HG02852 (cell line): ENCODE results near the gene STK26.
"Not testable (repeated sequence)": the region's sequence is repeated elsewhere in the genome, so short reads cannot be mapped to it uniquely, and the experiment has no call there.

Source experiments
- ATAC-seq: cut with Tn5 transposase; IDR thresholded peaks from one replicate; pipeline ENCODE4 v1.9.1; 2021; ENCODE audit warnings: mild to moderate bottlenecking, moderate library complexity; ENCODE audit not compliant: unreplicated experiment

STK26 gene

GRCh38 chrX:132022967-132023895 lies at the start of gene STK26:
Gene STK26 (plus strand): TSS chrX:132023302. CDS start chrX:132023618, 316 bp downstream.
- ATAC-seq = peak; percentile 75

DNA sequence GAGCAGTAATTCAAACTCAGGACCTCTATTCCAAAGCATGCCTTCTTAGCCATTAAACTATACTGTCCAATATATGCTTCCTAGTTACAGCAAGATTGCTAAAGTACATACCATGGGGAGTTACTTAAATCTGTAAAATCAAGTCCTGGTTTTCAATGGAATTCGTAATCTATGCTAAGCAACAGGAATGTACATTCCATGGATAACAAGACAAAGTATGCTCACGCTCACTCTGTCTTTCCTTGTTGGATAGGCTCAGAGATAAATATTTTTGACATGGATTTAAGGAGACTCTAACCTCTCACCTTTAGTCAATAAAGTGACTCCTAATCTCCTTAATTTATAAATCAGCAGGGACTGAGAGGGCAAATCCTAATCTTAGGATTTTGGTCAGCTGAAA lies 47.3 kb upstream of the STK26 start:
- ATAC-seq = no peak

GRCh38 chrX:131977619-131978018 lies 45.5 kb upstream of the STK26 start:
- ATAC-seq = no peak

- ATAC-seq = no peak
These were observed 44.0 kb upstream of the STK26 start for GRCh38 chrX:131979116-131979515.

GRCh38 chrX:131985526-131986049 lies 37.5 kb upstream of the STK26 start:
- ATAC-seq = no peak

GRCh38 chrX:131987252-131987651 lies 35.9 kb upstream of the STK26 start:
- peak; percentile 99 for ATAC-seq

- ATAC-seq = no peak
These were observed 34.9 kb upstream of the STK26 start for GRCh38 chrX:131988236-131988635.

DNA sequence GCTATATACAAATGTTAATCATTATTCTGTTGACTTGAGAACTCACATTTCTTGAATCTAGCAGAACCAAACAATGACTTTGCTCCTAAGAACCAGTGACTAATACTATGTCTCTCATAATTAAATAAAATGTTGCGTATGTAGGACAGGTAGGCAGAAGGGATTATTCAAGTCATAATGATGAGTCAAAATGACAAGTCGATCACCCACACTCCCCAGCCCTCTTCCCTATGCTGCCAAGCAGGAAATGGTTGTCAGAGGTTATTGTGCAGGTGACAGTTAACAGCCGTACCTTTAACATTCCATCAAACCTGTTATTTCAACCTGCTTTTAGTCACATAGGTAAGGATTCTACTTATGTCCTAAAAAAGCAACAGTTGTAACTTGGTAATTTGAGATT lies 22.0 kb upstream of the STK26 start:
- no peak for ATAC-seq

DNA sequence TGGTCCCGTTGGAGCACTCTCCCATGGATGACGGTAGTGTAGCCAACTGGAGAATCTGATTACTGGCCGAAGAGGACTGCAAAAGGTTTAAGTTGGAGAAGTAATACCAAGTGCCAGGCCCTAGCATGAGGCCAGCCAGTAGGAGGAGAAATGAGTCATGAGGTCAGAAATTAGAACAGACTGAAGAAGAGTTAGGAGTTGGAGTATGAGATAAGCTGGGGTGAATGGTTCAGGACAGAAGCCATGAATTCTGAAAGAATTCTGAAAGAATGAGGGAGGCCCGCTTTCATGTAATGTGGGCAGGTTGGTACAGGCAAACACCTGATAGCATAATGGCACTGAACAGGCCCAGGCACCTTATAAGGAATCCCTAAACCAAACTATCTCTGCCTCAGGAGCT lies 18.4 kb upstream of the STK26 start:
- ATAC-seq = no peak

GRCh38 chrX:132009350-132009749 lies 13.8 kb upstream of the STK26 start:
- ATAC-seq = no peak

DNA sequence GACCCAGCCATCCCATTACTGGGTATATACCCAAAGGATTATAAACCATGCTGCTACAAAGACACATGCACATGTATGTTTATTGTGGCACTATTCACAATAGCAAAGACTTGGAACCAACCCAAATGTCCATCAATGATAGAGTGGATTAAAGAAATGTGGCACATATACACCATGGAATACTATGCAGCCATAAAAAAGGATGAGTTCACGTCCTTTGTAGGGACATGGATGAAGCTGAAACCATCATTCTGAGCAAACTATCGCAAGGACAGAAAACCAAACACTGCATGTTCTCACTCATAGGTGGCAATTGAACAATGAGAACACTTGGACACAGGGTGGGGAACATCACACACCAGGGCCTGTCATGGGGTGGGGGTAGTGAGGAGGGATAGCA lies 12.9 kb upstream of the STK26 start:
- ATAC-seq = not testable (repeated sequence)

DNA sequence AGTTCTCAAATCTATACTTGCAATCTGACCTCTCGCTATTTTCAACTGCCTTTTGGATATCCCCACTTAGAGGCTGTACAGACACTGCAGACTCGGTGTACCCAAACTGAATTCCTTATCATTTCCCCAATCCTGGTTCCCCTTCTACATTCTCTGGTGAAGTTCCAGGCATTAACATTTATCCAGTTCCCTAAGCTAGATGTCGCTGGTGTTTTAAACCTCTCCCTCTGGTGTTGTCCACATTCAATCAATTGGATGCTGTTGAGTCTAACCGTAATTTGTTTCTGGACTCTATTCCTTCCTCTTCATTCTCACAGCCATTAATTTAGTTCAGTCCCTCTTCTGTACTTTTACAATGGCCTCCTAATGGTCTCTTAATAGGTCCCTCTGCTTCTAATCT lies 7.2 kb upstream of the STK26 start:
- ATAC-seq = no peak

GRCh38 chrX:132016628-132017430 lies 6.3 kb upstream of the STK26 start:
- ATAC-seq = no peak

DNA sequence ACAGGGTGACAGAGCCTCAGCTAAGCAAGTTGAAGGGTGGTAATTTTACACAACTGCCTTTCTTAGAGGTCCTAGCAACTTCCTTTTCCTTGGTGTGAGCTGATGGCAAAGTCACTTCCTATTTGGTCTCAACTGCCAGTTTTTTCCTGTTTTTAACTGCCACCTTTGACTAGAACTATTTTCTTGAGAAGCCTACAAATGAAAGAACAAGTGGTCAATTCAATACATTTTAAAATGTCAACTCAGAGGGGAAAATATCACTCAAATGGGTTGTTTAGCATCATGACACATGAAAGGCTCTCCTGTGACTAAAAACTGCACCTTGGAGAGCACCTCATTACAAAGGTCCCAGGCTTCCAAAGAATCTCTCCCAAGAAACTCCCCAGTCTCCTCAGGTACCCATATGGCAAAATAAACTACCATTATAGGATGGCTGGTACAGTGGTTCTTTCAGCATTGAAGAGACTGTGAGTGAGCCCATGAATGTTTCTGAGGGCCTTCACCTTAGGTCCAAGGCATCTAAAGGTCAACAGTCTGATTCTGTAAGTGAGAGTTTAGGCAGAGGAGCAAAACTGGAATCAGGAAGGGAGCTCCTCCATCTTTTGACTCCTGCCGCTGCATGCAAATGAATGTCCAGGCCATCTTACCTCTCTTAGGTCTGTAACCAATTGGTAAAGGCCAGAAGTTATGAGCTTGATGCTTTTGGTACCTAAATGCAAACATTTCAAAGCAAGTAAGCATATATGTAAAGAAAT lies 5.5 kb upstream of the STK26 start:
- ATAC-seq = no peak

DNA sequence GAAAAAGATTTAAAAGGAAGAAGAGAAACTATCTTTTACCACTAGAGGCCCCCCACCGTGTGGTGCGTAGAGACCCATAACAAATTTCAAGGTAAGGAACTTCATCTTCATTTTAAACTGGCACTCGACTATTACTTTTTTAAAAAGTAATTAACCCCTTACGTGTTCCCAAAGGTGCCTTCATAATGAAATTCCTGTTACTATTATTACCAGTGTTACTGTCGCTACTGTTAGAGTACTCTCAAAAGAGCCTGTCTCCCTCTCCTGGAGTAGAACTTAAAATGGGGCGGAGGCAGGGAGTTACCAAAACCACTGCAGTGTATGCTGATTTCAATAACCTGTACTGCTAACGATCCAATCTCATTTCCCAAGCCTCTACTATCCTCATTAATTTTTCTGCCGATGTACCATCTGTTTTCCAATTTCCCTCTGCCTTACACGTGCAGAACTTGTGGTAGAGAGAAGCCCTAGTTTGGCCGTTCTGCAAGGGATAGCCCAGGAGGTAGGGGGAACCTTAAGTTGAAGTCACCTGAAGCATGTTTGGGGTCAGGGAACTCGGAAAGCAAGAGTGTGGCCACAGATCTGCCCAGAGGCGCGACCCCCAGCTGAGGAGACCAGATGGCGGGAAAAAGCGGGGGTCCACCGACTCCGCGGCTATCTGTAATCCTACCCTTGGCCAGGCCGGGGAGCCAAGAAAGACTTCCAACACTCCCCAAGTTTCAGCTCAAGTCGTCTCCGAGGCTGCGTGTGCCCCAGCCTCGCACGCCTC lies 720 bp upstream of the STK26 start:
- peak; percentile 23 for ATAC-seq

DNA sequence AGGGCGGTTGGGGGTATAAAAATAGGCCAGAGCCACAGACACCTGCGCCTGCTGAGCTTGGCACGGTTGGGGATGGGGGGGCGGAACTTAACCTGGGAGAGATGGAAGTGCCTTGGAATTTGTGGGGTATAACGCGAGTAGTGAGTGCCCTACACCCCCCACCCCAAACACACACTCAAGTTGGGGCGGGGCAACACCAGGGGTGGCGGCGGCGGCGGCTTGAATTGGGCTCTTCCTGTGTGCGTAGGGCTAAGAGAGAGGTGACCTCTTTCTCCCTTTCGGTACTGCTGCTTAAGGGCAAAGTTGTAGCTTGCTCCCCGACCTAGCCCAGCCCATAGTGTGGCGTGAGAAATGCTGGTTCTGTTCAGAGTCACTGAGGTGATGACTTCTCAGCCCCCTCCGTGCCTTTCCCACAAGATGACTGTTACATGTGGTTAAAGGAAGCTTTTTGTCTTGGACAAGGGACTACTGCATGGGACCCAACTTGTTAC lies 839 bp downstream of the STK26 start:
- peak; percentile 50 for ATAC-seq

GRCh38 chrX:132025041-132025440 lies 1.9 kb downstream of the STK26 start:
- ATAC-seq = no peak

DNA sequence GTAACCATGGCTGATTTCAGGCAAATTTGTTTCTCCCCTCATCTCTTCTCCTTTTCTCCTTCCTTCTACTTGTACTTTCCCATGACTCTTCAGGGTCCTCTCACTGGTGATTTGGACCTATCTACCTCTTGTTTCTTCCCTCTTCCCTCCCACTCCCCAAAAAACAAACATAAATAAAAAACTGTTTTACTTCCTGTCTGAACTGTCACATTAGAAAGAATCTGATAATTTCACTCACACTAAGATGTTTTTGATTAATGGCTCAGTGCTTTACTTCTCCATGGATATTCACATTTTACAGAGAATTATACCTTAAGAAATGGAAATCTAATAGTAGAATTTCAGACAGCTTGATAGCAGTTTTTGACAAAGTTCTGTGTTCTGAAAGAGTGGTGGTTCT lies 7.2 kb downstream of the STK26 start:
- no peak for ATAC-seq

- no peak for ATAC-seq
These were observed 8.8 kb downstream of the STK26 start for GRCh38 chrX:132031867-132032266.

- peak; percentile 51 for ATAC-seq
These were observed 10.1 kb downstream of the STK26 start for GRCh38 chrX:132033166-132033565.
